Stimulated activated CD4-positive, alpha-beta T cell treated with anti-CD3 and anti-CD28 coated beads, TNF-alpha, amount 100 ng/mL, for 4 hours (primary cell): ENCODE data around the gene IRF7.

Experiments
- DNase-seq, 3 experiments: peaks; one replicate each; pipeline ENCODE4 v3.0.0-alpha.2; 2020; ENCODE audit warnings: low read depth in 3 of 3

The IRF7 gene

GRCh38 chr11:620935-621814 lies 5.4 kb upstream of the IRF7 start:
- DNase-seq, result no peak

- DNase-seq, result no peak
These were observed 4.5 kb upstream of the IRF7 start for GRCh38 chr11:620201-620600.

GRCh38 chr11:619628-620050 lies 3.9 kb upstream of the IRF7 start:
- DNase-seq, result no peak

- DNase-seq, result no peak
These were observed 3.3 kb upstream of the IRF7 start for GRCh38 chr11:618856-619627.

GRCh38 chr11:617912-618682 lies 2.3 kb upstream of the IRF7 start:
- no peak for DNase-seq

- DNase-seq, result no peak
These were observed 1.6 kb upstream of the IRF7 start for GRCh38 chr11:617199-617911.

GRCh38 chr11:616320-617198 lies 809 bp upstream of the IRF7 start:
- no peak for DNase-seq

GRCh38 chr11:614623-615503 lies 887 bp downstream of the IRF7 start:
- no peak for DNase-seq

GRCh38 chr11:614021-614622 lies 1.6 kb downstream of the IRF7 start:
- DNase-seq, result no peak

GRCh38 chr11:613369-613968 lies 2.3 kb downstream of the IRF7 start:
- DNase-seq, result peak; percentile 63 to 76 (median 71)

- no peak for DNase-seq
These were observed 2.8 kb downstream of the IRF7 start for GRCh38 chr11:612961-613300.

- DNase-seq, result no peak
These were observed 3.4 kb downstream of the IRF7 start for GRCh38 chr11:612201-612960.

- DNase-seq, result no peak
These were observed 4.5 kb downstream of the IRF7 start for GRCh38 chr11:611001-611996.

- no peak for DNase-seq
These were observed 5.5 kb downstream of the IRF7 start for GRCh38 chr11:610146-610801.

- DNase-seq, result no peak
These were observed 6.4 kb downstream of the IRF7 start for GRCh38 chr11:609341-609811.

GRCh38 chr11:608791-609251 lies 6.9 kb downstream of the IRF7 start:
- DNase-seq, result no peak
